ENCODE data around the gene HDAC4.
"Not testable (repeated sequence)": the region's sequence is repeated elsewhere in the genome, so short reads cannot be mapped to it uniquely, and the experiment has no call there.

The HDAC4 gene

GRCh38 chr2:239282448-239283287 lies 118.2 kb downstream of the HDAC4 start:
- no peak for DNase-seq (ENCODE audit: low read depth in 2 of 2)

- not testable (repeated sequence) for DNase-seq (ENCODE audit: low read depth in 2 of 2)
These were observed 120.4 kb downstream of the HDAC4 start for GRCh38 chr2:239280296-239281017.

GRCh38 chr2:239279508-239280295 lies 121.1 kb downstream of the HDAC4 start:
- DNase-seq (ENCODE audit: low read depth in 2 of 2) = no peak

GRCh38 chr2:239278941-239279365 lies 121.9 kb downstream of the HDAC4 start:
- DNase-seq (ENCODE audit: low read depth in 2 of 2) = no peak

GRCh38 chr2:239278361-239278760 lies 122.5 kb downstream of the HDAC4 start:
- no peak for DNase-seq (ENCODE audit: low read depth in 2 of 2)

- no peak for DNase-seq (ENCODE audit: low read depth in 2 of 2)
These were observed 123.3 kb downstream of the HDAC4 start for GRCh38 chr2:239277401-239278085.

GRCh38 chr2:239276851-239277250 lies 124.0 kb downstream of the HDAC4 start:
- DNase-seq (ENCODE audit: low read depth in 2 of 2) = no peak

- DNase-seq (ENCODE audit: low read depth in 2 of 2) = no peak
These were observed 124.7 kb downstream of the HDAC4 start for GRCh38 chr2:239275847-239276831.

- DNase-seq (ENCODE audit: low read depth in 2 of 2) = peak; percentile 56 to 72
These were observed 125.7 kb downstream of the HDAC4 start for GRCh38 chr2:239275044-239275685.

GRCh38 chr2:239274391-239275043 lies 126.3 kb downstream of the HDAC4 start:
- DNase-seq (ENCODE audit: low read depth in 2 of 2) = no peak

GRCh38 chr2:239273280-239274234 lies 127.3 kb downstream of the HDAC4 start:
- DNase-seq (ENCODE audit: low read depth in 2 of 2) = no peak

- no peak for DNase-seq (ENCODE audit: low read depth in 2 of 2)
These were observed 128.2 kb downstream of the HDAC4 start for GRCh38 chr2:239272626-239273025.

- no peak for DNase-seq (ENCODE audit: low read depth in 2 of 2)
These were observed 128.9 kb downstream of the HDAC4 start for GRCh38 chr2:239271882-239272281.

- no peak for DNase-seq (ENCODE audit: low read depth in 2 of 2)
These were observed 129.3 kb downstream of the HDAC4 start for GRCh38 chr2:239271471-239271870.

- no peak for DNase-seq (ENCODE audit: low read depth in 2 of 2)
These were observed 130.9 kb downstream of the HDAC4 start for GRCh38 chr2:239269916-239270315.

GRCh38 chr2:239269173-239269885 lies 131.5 kb downstream of the HDAC4 start:
- DNase-seq (ENCODE audit: low read depth in 2 of 2) = no peak

- no peak for DNase-seq (ENCODE audit: low read depth in 2 of 2)
These were observed 132.3 kb downstream of the HDAC4 start for GRCh38 chr2:239268549-239268948.

GRCh38 chr2:239268082-239268481 lies 132.7 kb downstream of the HDAC4 start:
- no peak for DNase-seq (ENCODE audit: low read depth in 2 of 2)

Data from activated CD4-positive, alpha-beta T cell treated with anti-CD3 and anti-CD28 coated beads for 24 hours (primary cell).